Glomerular visceral epithelial cell (primary cell): ENCODE results near the gene ZNRF3.
"Not testable (repeated sequence)": the region's sequence is repeated elsewhere in the genome, so short reads cannot be mapped to it uniquely, and the experiment has no call there.

Experiments
- DNase-seq: peaks from one replicate; pipeline ENCODE4 v3.0.0-alpha.2; 2016; ENCODE audit errors: extremely low spot score

Gene ZNRF3

DNA sequence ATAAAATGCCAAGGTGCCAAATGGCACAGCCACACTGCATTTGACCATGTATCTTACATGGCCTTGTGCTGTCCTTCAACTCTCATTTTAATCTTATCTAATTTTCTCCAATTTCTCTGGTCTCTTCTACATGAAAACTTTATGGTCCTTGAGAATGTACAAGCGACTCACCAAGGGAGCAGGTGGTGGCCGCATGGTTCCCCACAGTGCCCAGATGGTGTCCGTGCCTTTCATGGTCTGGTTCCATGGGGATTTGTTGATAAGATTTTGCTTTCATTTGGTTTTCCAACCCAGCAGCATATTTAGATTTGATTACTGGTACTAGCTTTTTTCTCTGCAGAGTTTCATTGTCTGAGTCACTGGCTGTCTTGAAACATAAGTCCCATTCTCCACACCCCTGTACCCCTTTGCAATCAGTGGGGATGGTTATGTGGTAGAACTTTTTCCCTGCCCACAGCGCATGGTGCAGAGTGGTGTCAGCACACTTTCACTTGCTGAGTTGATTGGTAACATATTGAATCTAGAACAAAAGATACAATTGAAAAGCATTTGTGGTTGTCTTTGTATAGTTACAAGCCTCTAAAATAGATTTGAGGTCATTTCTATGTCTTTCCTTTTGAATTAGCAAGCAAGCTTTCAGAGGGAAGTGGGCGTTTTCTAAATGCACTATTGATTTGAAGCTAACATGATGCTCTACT is 24.1 kb downstream of the ZNRF3 start:
- no peak for DNase-seq

DNA sequence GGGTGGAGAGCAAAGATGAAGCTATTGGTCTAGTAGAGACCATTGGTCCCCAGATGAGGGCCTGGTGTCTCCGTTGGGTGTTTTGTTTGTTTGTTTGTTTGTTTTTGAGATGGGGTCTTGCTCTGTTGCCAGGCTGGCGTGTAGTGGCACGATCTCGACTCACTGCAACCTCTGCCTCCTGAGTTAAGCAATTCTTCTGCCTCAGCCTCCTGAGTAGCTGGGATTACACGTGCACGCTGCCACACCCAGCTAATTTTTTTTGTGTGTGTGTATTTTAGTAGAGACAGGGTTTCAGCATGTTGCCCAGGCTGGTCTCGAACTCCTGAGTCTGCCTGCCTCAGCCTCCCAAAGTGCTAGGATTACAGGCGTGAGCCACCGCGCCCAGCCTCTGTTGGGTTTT is 25.4 kb downstream of the ZNRF3 start:
- not testable (repeated sequence) for DNase-seq

DNA sequence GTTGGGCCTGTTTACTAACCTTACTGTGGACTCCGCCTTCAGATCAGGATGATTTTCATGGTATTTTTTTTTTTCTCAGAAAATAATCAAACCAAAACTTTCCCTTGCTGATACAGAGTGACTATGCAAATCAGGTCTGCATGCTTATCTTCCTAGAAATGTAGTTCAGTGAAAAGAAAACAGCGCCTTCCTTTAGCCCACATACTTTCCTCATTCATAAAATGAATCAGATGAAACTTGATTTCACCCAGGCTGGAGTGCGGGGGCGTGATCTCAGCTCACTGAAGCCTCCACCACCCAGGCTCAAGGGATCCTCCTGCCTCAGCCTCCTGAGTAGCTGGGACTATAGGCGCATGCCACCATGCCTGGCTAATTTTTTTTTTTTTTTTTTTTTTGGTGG is 26.0 kb downstream of the ZNRF3 start:
- DNase-seq, result no peak

DNA sequence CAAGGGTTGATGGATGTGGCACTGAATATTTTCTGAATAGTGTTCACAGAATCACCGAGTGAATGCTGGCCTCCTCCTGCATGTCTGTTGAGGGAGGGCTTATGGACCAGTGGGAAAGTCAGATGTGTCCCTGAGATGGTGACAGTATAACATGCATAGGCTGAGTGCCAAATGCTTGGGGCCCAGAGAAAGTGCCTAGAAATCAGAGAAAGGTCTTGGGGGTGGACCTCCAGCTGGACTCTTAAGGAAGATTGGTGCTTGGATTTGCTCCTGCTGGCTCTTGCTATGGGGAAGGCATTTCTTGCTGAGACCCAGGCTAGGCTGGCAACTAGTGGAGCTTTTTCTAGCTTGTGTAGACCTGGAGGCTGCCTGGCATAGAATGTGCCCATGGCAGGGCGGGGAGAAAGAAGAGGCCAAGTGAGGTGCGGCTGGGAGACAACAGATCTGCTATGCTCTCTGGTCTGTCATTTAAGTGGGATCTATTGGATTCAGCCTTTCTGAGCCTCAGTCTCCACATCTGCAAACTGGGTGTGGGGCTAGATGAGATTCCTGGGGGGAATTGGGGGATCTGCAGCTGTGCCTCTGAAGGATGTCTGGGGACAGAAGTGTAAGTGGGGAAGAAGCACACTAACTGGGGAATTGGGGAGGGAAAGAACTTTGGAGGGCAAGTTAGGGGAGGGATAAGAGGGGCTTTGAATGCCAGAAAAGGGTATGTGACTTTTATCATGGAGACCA is 27.4 kb downstream of the ZNRF3 start:
- DNase-seq, result no peak

DNA sequence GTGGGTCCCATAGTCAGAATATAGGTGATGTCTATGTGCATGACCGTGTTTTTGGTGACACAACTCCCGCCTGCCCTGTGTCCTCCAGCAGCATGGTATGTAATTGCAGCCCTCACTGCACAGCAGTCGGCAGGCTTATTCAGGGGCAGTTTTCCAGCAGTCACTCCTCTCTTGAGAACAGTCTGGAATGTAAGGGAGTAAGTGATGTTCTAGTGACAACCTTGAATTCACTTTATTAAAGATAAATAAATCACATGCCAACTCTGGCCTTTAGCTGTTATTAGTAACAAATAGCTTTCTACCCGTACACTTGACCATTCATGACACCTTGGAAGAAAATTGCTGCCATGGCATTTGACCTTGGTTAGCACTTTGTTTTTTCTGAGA is 27.9 kb downstream of the ZNRF3 start:
- DNase-seq, result no peak

DNA sequence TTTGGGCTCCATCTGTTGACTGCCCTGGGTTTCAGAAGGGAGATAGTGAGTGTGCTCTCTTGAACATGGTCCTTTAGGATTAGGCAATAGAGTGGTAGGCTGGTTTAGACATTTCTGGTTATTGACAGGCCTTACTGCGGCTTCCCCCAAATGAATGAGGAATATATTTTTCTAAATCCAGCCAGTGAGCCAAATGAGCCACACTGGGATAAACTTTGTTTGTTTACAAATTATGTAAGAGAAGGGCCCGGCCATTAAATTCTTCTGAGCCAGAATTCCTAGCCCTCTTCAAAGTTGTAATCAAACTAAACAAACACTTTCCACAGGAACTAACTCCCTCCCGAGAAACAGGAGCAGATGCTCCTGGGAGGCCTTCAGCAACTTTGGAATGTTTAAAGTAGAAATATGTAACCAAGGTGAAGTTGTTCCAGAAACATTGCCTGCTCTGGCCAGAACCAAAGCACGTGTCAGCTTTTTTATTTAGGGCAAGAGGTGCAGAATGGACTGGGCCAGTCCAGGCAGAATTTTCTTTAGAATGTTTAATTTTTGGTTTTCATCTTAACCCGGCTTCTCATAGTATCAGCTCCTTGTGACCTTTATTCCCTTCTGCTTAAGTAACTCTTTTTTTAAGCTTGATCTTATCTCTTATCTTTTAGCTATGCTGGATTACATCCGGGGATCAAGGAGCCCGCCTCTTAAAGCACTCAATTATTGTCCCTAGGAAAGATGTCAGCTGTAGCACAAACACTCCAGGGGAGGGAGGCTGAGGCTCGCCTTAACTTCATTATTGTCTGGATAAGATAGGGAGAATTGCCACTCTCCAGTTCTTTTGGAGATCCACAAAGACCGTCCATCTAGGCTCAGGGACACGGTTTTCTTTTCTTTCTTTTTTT is 28.7 kb downstream of the ZNRF3 start:
- peak; percentile 27 for DNase-seq

DNA sequence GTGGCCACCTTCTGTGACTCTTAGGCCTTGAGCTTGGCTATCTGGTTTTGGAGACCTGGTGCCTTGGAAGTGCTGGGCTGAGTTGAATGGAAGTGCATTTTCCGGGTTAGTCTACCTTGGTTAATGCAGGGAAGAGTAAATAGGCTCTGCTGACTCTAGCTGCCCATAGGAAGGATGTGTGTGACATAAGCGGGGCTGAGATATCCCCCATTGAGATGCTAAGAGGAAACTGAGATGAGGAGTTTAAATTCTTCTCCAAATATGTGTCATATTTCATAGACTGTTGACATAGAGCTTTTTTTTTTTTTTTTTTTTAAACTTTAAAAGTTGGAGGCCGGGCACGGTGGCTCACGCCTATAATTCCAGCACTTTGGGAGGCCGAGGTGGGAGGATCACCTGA is 30.8 kb downstream of the ZNRF3 start:
- no peak for DNase-seq

DNA sequence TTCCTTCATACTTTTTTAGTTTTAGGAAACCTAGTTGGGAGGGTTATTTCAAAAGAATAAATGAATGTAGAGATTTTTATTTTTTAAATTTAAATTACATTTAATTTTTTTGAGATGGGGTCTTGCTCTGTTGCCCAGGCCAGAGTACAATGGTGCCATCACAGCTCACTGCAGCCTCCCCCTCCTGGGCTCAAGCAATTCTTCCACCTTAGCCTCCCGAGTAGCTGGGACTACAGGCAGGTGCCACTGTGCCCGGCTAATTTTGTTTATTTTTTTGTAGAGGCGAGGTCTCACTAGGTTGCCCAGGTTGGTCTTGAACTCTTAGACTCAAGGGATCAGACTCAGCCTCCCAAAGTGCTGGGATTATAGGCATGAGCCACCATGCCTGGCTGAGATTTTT is 32.6 kb downstream of the ZNRF3 start:
- no peak for DNase-seq

DNA sequence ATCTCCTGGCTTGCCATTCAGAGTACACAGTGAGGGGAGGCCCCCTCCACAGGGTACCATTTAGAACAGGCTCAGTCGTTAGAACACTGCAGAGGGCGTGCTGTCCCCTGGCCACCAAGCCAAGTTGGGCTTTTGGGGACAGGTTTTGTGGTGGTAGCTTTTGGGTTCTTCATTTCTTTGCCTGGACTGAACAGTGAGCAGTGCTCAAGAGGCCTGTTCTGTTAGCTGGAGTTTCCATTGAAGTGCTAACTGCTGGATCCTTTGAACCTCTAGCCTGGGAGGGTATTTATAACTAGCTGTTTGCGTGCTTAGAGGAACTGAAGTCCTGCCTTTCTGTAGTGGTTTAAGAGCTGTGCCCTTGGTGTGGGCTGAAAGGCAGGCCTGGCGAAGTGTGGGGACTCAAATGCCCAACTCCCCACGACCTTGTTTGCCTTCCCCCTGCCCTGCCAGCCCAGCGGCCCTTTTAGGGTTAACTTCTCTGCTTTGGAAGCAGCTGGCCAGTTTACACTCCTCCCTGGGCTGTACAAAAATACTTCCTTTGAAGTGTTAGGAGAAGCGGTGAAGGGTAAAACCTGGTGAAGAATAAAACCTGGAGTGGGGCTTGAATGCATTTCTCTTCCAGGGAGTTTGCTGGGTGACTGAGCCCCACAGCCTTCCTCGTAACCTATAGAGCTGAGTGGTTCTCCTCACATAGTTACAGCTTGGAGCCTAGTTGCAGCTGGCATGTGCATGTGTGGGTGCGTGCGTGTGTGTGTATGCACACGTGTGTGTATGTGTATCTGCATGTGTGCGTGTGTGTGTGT is 34.6 kb downstream of the ZNRF3 start:
- peak; percentile 58 for DNase-seq

DNA sequence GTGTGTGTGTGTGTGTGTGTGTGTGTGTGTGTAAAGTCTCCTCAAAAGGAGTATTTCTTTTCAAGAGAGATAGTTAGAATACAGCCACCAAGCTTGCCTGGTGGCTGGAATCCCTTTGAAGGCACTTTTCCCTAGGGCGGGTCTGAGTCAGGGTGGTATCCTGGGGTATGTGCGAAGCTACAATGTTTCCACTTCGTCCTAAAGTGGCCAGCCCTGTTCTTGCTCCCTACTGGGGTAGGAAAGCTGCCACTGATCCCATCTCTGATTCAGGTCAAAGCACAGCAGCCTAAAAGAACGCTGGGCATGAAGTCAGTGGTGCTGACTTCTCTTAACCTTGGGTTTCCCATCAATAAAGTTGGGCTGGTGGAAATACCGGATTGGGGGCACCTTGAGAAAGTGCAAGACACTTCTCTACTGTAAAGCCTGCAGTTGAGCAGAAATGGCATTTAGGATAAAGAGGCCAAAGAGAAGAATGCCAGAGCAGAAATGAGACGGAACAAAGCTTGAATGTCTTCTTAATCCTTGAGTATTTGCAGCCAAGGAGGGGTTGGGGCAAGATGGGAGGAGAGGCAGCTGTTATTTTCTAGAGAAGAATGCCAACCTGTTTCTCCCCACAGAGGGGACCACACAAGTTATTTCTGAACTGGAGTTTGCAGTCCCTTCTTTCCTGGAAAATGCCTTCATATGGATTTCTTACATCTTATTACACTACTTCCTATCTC is 35.3 kb downstream of the ZNRF3 start:
- no peak for DNase-seq

DNA sequence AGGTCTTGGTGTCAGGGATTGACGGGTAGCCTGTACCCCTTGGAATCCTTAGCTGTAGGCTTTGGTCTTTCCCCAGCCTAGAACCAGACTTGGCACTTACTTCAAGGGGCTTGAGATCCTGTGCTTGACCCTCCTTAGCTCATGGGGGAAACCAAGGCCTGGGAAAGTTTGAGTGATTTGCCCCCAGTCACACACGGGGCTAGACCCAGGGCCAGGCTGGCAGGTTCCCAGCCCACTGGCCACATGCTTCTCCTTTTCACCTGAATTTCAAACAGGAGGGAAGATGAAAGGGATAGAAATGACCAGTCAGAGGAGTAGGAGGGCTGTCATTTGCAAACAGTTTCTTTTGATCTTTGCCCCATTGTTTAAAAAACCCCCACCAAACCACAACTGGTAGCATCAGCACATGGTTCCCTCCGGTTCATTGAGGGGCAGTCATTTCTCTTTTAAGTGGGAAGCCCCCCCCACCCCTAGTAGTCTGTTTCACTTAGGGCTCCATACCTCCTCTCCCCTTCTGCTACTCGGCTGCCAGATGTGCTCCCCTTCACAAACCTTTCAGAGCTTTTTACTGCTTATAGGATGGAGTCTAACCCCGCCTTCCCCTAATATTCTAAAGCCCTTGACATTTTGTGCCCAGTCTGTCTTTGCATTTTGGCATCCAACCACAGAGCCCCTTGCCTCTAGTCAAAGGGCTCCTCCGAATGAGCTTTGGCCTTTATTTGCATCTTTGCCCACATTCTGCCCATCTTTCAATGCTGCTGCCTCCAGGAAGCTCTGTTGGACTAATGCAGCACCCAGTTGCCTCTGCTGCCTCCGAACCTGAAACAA is 37.6 kb downstream of the ZNRF3 start:
- DNase-seq, result no peak

DNA sequence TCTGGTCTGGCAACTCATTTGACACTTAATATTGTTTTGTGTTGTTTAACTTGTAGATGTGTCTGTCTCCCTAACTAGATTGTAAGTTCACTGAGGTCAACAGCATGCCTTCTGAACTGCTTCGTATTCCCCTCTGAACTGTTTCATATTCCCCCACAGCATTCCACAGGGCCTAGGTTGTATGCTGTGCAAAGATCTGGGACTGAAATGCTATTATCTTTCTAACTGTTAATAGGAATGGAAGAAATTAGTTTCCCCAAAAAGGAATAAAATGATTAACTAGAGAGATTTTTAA is 38.2 kb downstream of the ZNRF3 start:
- DNase-seq, result no peak

DNA sequence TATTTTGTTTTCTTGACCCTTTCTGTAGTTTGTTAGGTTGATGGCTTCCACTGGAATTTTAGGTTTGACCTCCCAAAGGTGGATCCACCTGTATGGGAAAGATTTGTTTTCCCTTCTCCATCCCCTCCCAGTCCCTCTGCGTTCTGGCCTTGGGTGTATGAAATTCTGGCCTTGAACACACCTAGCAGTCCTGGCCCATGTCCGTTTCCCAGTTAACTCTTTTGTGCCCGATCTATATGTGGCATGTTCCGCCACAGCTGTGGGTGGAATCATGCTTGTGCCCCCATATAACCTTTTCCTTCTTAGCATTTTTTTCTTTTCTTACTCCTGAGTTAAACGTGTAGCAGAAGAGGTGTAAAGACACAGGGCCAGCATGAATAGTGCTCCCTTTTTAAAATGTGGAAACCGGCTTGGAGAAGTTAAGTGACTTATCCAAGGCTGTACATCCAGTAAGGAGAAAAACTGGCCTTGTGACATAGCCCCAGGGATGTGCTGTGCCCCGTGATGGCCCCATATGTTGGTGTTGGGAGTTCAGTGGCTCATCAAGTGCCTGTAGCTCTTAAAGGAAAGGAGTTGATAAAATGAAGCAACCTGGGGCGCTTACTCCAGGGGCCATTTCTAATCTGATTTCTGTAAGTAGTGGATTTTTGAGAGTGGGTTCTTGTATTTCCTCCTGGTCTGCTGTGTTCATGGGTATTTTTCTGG is 39.3 kb downstream of the ZNRF3 start:
- no peak for DNase-seq

DNA sequence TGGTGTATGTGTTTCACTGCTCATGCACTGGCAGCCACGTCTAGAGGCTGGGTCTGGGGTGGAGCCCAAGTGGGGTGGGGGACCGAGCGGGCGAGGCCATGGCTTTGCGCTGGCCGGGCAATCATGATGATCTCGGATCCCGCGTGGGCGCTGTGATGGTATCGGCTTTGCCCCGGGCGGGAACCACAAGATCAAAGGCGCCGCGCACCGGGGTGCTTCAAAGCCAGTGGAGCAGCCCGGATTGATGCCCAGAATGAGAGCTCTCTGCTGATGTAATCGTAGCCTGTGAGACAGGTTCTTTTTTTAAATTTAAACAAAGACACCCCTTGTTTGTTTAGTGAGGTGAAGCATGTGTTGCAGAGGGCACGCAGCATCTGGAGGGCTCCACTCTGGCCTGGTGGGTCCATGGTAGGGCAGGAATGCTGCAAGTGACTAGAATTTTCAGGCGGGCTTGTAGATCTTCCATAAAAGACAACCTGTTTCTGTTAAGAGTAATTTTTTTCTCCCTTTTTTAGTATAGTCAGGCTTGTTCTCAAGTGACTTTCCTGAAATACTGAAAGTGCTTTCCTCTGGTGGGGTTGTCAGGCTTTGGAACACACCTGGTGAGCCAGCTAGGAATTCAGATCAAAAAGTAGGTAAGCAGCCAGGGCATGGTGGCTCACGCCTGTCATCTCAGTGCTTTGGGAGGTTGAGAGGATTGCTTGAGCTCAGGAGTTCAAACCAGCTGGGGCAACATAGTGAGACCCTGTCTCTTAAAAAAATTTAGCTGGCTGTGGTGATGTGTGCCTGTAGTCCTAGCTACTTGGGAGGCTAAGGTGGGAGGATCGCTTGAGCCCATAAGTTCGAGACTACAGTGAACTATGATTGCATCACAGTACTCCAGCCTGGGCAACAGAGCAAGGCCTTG is 40.7 kb downstream of the ZNRF3 start:
- DNase-seq, result no peak

DNA sequence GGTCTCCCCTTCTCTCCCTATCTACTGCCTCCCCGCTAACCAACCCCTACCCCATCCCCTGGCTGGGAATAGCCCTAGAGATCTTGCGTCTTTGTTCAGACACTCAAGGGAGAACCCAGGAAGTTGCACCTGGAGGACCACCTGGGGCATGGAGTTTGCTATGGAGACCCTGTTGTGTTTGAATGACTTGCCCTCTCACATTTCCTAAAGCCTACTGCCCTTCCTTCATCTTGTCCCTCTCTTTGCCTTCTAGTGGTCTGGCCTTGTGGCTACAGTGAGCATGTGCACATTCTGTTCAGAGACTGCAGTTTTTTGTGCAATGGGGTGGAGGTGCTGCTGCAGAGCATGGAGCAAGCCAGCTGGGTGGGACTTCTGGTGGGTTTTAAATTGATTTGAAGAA is 42.5 kb downstream of the ZNRF3 start:
- DNase-seq, result no peak

DNA sequence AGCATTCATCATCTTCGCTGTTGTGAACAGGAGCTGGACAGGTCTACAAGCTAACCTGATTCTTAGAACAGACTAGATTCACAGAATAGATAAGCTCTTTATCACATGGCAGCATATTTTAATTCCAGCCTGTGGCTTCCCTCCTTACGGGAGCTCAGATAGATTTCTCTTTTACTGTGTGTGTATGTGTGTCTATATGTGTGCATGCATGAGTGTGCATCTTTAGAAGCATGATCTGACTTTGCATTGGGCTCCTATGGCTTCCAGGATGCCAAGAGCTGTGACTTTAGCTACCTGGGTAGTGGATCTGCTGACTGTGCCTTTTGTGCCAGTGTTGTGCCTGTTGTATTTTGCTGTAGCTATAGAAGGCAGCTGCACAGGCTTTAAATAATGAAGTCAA is 44.3 kb downstream of the ZNRF3 start:
- no peak for DNase-seq

DNA sequence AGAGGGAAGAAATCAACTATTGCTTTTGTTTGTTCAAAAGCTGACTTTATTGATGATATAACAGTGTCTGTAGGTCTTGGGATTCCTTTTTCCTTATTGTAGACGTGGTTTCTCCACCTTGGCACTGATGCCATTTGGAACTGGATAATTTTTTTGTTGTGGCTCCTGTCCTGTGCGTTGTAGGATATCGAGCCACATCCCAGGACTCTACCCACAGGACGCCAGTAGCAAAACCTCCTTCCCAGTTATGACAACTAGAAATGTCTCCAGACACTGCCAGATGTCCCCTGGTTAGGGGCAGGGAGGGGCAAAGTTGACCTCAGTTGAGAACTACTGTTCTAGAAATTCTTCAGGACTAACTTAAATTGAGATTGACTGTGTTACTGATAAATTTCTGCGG is 45.8 kb downstream of the ZNRF3 start:
- no peak for DNase-seq

DNA sequence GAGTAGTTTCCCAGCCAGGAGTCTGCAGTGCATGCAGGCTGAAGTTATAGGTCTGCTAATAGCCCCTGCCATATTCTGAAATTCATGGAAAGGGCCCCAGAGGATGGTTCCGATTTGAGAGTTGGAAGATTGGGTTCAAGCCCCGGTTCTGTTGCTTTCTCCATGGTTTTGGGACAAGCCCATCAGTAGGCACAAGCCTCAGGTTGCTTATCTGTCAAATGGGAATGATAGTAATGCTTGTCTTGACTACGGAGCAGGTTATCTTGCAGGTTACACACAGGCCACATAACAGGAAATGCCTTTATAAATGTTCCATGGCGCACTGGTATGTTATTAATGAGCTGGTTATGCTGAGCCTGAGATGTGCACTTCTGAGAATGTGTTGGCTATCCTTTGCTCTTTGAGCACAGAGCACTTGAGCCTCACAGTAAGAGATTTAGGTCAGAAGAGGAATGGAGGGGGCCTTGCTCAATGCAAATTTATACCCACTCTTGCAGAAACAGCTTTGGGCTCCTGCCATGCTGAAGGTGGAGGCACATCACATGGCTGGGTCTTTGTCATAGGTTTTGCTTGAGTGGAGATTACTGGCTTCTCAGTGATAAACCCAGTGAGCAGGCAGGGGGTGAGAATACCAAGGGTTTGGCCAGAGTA is 47.1 kb downstream of the ZNRF3 start:
- peak; percentile 82 for DNase-seq
